Measurements from ENCODE around the gene PRPF6. TPM values are rescaled to one million over a fixed set of nuclear protein-coding genes. Genes with fewer than 3 reads are reported as not detected.

PRPF6 gene
- total RNA-seq, 1 donor from 2014 or later = 81.5 TPM

DNA sequence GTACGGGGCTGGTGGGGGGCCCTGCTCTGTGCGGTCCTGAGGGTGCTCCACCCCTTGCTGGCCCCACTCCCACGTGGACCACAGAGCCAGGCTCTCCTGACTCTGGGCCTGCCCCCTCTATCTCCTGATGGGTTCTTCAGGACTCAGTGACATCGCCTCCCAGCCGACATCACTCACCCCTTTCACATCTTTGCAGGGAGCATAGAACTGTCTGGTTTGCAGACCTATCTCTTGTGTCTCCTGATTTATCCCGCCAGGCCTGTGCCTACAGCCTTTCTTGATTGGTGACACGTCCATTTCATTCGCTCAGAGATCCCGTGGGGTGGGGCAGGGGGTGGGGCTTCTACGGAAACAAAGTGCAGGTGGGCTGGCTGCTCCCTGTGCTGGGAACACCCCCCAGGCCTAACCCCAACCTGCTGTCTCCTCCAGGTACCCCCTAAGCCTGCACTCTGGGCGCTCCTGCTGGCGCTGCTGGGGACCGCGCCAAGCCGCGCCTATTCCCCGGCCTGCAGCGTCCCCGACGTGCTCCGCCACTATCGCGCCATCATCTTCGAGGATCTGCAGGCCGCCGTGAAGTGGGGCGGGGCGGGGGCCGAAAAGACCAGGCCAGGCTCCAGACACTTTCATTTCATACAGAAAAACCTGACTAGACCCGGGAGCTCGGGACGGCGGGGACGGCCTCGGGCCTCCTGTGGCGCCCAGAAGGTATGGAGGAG lies 56.7 kb downstream of the PRPF6 start:
- H3K27me3 Mint-ChIP-seq (ENCODE audit: low read depth) = peaks cover 65% of the 10 kb centered on the region
- TF ChIP-seq, protein P1, sequence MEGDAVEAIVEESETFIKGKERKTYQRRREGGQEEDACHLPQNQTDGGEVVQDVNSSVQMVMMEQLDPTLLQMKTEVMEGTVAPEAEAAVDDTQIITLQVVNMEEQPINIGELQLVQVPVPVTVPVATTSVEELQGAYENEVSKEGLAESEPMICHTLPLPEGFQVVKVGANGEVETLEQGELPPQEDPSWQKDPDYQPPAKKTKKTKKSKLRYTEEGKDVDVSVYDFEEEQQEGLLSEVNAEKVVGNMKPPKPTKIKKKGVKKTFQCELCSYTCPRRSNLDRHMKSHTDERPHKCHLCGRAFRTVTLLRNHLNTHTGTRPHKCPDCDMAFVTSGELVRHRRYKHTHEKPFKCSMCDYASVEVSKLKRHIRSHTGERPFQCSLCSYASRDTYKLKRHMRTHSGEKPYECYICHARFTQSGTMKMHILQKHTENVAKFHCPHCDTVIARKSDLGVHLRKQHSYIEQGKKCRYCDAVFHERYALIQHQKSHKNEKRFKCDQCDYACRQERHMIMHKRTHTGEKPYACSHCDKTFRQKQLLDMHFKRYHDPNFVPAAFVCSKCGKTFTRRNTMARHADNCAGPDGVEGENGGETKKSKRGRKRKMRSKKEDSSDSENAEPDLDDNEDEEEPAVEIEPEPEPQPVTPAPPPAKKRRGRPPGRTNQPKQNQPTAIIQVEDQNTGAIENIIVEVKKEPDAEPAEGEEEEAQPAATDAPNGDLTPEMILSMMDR (conservative IDR thresholded peaks at IDR 0.05) = no peak
- no peaks in the 10 kb centered on the region for H3K36me3 Mint-ChIP-seq (ENCODE audit: low read depth)
- no peak for DNase-seq (ENCODE audit: low read depth, low spot score)
- H3K4me3 Mint-ChIP-seq = no peak overlapping the region
- no peaks in the 10 kb centered on the region for H3K9me3 Mint-ChIP-seq
- H3K27ac Mint-ChIP-seq (ENCODE audit: unreplicated experiment) = no peak overlapping the region
- peaks cover 4% of the 10 kb centered on the region for H3K4me1 Mint-ChIP-seq

DNA sequence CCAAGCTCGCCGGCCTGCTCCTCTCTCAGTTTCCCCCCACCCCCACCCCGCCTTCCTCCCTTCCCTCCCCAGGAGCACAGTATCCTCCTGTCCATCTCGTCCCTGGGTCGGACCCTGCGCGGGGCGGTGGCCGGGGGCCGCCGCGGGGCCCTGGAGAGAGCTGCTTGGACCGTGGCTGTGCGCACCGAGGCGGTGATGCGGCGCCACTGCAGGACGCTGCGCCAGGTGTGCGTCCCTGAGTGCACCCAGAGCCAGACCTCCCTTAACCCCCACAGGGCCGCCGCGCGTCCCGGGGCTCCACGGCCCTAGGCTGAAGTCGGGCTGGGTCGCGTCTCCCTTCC lies 57.3 kb downstream of the PRPF6 start:
- TF ChIP-seq, protein P1 (conservative IDR thresholded peaks at IDR 0.05) = no peak
- Mint-ChIP-seq H3K9me3 (no peaks in the 10 kb centered on the region), H3K27me3 (ENCODE audit: low read depth) (peaks cover 69% of the 10 kb centered on the region), H3K36me3 (ENCODE audit: low read depth) (no peaks in the 10 kb centered on the region), H3K4me1 (peaks cover 4% of the 10 kb centered on the region), H3K4me3 (no peak overlapping the region), H3K27ac (ENCODE audit: unreplicated experiment) (no peak overlapping the region)
- no peak for DNase-seq (ENCODE audit: low read depth, low spot score)

DNA sequence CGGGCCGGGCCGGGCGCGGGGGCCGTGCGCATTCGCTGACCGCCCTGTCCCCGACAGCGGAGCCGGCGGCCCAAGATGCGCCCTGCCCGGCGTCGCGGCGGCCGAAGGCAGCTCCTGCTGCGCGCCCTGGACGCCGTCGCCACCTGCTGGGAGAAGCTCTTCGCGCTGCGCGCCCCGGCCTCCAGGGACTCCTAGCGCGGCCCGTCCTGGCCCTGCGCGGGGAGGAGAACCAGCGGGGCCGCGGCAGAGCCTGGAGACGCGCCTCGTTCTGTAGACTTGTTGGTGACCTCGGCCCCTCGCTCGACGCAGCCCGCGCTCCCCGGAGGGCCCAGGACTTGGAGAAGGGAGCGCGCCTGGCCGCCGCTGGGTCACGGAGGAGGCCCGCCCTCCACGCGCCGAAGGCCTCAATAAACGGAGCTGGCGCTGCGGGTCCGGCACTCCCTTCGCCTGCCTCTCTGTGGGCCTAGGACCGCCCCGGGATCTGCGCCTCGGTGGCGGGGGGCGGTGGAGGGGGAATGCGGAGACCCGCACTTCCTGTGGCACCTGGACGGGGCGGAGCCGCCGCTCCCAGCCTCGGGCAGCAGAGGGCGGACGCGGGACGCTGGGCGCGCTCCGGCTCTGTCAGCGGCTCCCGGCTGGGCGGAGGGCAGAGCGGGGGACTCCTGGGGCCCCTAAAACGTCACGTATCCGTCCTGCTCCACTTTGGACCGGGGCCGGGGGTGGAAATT lies 57.8 kb downstream of the PRPF6 start:
- Mint-ChIP-seq H3K4me3 (peak overlapping the region; percentile 57), H3K36me3 (ENCODE audit: low read depth) (no peaks in the 10 kb centered on the region), H3K9me3 (no peaks in the 10 kb centered on the region), H3K4me1 (peaks cover 4% of the 10 kb centered on the region), H3K27ac (ENCODE audit: unreplicated experiment) (no peak overlapping the region), H3K27me3 (ENCODE audit: low read depth) (peaks cover 74% of the 10 kb centered on the region)
- DNase-seq (ENCODE audit: low read depth, low spot score) = peak; percentile 71
- TF ChIP-seq, protein P1 (conservative IDR thresholded peaks at IDR 0.05) = peak; percentile 72

DNA sequence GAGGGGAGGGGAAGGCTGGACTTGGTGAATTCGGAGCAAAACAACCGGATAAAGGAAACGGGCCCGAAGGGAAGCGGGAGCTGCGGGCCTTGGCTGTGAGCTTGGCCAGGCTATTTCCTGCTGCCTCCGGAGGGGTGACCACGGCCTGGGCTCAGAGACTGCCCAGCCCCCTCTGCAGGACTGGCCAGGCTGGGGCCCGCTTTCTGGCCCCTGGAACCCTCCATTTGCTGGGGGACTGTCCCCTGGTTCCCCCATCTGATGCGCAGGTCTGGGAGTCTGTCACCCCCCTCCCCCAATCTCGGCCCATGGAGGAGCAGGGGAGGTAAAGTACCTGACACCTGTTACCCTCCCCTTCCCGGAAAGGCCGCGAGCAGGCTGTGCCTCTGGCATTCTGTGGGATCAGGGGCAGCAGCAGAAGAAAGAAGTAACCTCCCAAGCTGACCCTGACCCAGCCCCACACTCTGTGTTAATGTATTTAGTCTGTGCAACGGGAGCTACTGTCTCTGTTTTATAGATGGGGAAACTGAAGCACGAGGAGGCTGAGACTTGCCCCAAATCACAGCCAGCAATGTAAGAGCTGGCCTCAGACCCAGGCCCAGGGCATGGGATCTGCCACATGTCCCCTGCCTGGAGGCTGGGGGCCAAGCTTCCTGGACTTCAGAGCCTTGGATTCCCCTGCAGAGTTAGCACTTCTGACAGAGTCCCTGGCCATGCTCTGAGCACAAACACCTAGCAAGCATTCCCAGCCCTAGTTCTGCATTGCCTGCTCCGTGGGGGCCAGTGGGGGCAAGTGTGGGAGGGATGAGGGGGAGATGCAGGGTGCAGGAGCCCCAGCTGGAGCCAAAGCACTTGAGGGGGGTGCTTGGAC lies 58.6 kb downstream of the PRPF6 start:
- no peaks in the 10 kb centered on the region for H3K9me3 Mint-ChIP-seq
- no peaks in the 10 kb centered on the region for H3K36me3 Mint-ChIP-seq (ENCODE audit: low read depth)
- TF ChIP-seq, protein P1 (conservative IDR thresholded peaks at IDR 0.05) = no peak
- H3K4me3 Mint-ChIP-seq = peak overlapping the region; percentile 67
- peaks cover 82% of the 10 kb centered on the region for H3K27me3 Mint-ChIP-seq (ENCODE audit: low read depth)
- no peak overlapping the region for H3K27ac Mint-ChIP-seq (ENCODE audit: unreplicated experiment)
- H3K4me1 Mint-ChIP-seq = peaks cover 4% of the 10 kb centered on the region
- DNase-seq (ENCODE audit: low read depth, low spot score) = no peak

DNA sequence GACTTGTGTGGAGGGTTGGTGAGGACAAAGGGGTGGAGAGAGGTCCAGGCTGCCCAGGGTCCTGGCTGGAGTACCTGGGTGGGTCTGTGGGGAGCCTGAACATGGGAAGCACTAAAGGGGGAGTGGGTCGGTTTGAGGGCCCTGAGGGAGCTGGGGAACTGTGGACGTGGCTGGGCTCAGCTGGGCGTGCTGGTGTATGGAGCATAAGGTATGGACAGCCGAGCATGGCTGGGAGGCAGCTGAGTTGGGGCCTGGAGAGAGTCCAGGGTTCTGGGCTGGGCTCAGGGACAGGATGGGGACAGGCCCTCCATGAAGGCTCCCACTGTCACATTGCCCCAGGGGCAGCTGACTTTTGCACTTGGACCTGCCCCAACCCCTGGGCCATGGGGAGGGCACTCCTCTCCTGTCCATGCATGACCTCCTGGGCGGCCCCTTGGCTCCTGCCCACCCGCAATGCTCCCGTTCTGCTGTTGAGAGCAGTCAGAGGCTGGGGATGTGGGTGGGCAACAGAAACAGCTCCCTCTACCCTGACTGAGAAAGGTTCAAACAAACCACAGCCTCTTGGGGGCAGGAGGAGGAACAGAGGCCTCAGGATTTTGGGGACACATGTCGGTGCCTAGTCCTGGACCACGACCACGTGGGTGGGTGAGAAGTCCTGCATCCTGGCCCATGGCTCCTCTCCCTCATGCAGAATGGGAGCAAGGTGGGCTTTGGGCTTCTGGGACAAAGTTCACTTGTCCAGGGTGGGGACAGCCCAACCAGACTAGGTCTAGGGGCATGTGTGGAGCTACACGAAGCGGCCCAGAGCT lies 59.5 kb downstream of the PRPF6 start:
- TF ChIP-seq, protein P1 (conservative IDR thresholded peaks at IDR 0.05) = no peak
- Mint-ChIP-seq H3K27me3 (ENCODE audit: low read depth) (peaks cover 85% of the 10 kb centered on the region), H3K4me3 (peak overlapping the region; percentile 46), H3K36me3 (ENCODE audit: low read depth) (no peaks in the 10 kb centered on the region), H3K27ac (ENCODE audit: unreplicated experiment) (no peak overlapping the region), H3K9me3 (no peaks in the 10 kb centered on the region), H3K4me1 (peaks cover 4% of the 10 kb centered on the region)
- no peak for DNase-seq (ENCODE audit: low read depth, low spot score)

Data from neural crest cell (in vitro differentiated cells).